Activated naive CD8-positive, alpha-beta T cell treated with anti-CD3 and anti-CD28 coated beads, Interleukin-2, amount 50 U/mL, for 24 hours (primary cell): ENCODE results near the gene IGF1R.
A peak's percentile ranks its signal among the peaks of the same experiment; 100 is the strongest.

Experiments
- ATAC-seq: fragments of 150-1000 bp; cut with Tn5 transposase; one replicate; pipeline ENCODE4 v1.10.0; 2021
- DNase-seq: peaks from one replicate; pipeline ENCODE4 v3.0.0; 2021
- H3K27ac Mint-ChIP-seq: one replicate; pipeline ENCODE4 v1.8.0; 2021; ENCODE audit warnings: mild to moderate bottlenecking, mixed read lengths
- H3K27me3 Mint-ChIP-seq: one replicate; pipeline ENCODE4 v1.8.0; 2021; ENCODE audit warnings: mixed read lengths
- H3K36me3 Mint-ChIP-seq: one replicate; pipeline ENCODE4 v1.8.0; 2021; ENCODE audit warnings: low read depth, mixed read lengths
- H3K4me1 Mint-ChIP-seq: one replicate; pipeline ENCODE4 v1.8.0; 2021; ENCODE audit warnings: mixed read lengths
- H3K4me3 Mint-ChIP-seq: one replicate; pipeline ENCODE4 v1.8.0; 2021; ENCODE audit warnings: mild to moderate bottlenecking, moderate library complexity, mixed read lengths
- H3K9me3 Mint-ChIP-seq: one replicate; pipeline ENCODE4 v1.8.0; 2021; ENCODE audit warnings: mixed read lengths

IGF1R gene

DNA sequence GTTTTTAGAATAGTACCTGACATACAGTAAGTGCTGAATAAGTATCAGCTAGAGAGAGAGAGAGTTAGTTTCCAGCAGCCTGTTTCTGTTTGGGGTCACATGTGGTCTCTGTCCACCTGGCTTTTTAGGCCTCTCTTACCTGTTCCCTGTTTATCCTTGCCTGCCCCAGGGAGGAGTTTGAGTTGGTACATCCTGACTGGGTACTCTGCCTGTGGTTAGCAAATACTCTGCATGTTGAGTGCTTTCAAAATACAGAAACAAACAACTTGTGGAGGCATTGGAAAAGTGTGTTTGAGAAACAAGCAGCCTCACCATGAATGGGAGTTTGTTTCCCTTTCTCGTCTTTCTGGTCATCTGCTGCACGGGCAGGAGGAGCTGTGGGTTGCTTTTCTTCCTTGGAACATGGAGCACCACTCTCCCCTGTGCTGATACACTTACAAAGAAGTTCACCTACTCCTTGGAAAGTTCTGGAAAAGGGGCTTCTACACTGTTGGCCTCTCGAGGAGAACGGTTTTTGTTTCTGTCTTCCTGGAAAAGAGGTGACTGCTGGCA, 193.2 kb downstream of the IGF1R start:
- Mint-ChIP-seq H3K36me3 (peaks cover 12% of the 10 kb centered on the region), H3K9me3 (peaks cover 3% of the 10 kb centered on the region), H3K4me3 (no peak overlapping the region), H3K4me1 (peaks cover 14% of the 10 kb centered on the region), H3K27ac (peak overlapping the region; percentile 8), H3K27me3 (no peaks in the 10 kb centered on the region)
- DNase-seq, result no peak
- ATAC-seq, result no peak

DNA sequence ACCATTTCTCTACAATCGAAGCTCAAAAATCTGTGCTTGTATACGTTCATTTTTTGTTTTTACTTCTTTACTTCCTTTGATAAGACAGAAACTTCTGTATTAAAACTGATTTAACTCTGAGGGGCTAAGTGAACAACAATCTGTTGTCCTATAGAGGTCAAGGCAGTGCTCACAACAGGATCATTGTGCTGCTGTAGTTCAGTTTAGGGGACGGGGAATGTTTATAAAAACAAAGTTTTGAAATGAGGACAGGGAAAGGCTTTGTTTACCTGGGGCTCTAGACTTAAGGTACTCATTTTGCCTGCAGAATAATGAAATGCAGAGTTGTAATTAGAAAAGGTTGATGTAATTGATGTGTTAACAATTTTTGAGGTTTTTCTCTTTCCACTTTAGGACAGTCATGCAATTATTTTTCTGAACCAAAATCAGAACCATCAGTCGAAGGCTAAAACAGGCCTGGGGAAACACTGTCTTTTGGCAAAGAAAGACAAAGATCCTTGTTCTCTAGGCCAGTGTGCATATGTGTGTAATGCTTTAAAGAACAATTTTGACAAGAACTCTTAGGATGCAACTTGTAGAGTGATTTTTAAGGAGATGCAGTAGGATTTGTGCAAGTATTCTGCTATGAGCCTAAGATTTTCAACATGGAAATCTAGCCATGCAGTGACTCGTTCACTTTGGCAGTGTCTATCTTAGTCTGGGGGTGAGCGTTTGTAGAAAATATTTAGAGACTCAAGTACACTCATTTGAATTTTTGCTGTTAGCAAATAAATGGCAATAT, 194.0 kb downstream of the IGF1R start:
- peaks cover 14% of the 10 kb centered on the region for H3K4me1 Mint-ChIP-seq
- peak overlapping the region; percentile 8 for H3K27ac Mint-ChIP-seq
- no peak for ATAC-seq
- no peak for DNase-seq
- peaks cover 3% of the 10 kb centered on the region for H3K9me3 Mint-ChIP-seq
- H3K36me3 Mint-ChIP-seq, result peaks cover 10% of the 10 kb centered on the region
- H3K27me3 Mint-ChIP-seq, result no peaks in the 10 kb centered on the region
- no peak overlapping the region for H3K4me3 Mint-ChIP-seq

DNA sequence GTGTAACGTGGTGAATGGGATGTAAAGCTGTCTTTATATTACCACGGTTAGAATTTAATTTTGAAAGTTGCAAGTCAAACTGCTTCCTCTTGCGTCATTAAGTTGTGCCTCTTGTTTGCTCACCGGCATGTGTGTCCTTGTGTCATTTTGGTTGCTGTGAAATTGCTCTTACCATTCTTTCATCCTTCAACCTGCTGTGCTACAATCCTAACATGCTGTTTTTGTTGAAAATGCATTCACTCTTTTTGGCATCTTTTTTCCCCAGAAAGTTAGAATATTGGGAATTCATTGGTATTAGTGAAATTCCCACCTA, 194.6 kb downstream of the IGF1R start:
- Mint-ChIP-seq H3K27me3 (no peaks in the 10 kb centered on the region), H3K36me3 (peaks cover 5% of the 10 kb centered on the region), H3K27ac (no peak overlapping the region), H3K4me3 (no peak overlapping the region), H3K9me3 (no peaks in the 10 kb centered on the region), H3K4me1 (peaks cover 14% of the 10 kb centered on the region)
- DNase-seq (no peak), ATAC-seq (no peak)

DNA sequence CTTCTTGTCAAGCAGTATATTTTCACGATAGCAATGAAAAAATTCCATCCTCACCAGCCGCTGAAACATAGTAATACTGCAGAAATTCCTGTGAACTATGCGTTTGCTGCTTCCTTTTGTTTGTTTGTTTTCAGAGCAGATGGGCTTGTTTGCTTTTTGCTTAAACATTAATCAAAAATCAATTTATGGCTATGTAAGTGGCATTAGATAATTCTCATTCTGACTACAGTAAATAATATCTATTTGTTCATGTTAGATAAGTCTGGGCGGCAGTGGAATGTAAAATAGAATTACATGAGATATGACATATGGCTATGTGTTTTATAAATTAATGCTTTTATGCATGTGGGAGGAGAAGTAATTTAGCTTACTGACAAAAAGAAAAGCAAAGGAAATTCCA, 195.5 kb downstream of the IGF1R start:
- DNase-seq (no peak), ATAC-seq (no peak)
- Mint-ChIP-seq H3K9me3 (no peaks in the 10 kb centered on the region), H3K4me3 (no peak overlapping the region), H3K27me3 (no peaks in the 10 kb centered on the region), H3K27ac (no peak overlapping the region), H3K4me1 (peaks cover 14% of the 10 kb centered on the region), H3K36me3 (peaks cover 3% of the 10 kb centered on the region)

DNA sequence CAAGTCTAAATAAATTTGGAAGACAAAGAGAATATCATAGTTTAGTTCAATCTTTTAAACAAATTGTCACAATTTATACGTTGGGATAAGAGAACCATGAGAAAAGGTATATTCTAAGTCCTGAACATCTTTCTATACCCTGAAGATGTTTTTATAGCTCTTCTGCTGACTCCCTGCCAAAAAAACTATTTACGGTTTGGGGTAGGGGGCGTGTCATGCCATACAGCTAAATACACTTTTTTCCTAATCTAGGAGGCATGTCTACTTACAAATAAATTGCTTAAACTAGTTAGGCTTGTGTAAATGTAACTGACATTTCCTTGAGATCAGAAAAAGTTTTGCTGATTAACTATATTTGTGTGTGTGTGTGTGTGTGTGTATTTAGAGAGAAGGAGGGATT, 195.9 kb downstream of the IGF1R start:
- no peaks in the 10 kb centered on the region for H3K9me3 Mint-ChIP-seq
- peaks cover 14% of the 10 kb centered on the region for H3K4me1 Mint-ChIP-seq
- no peak overlapping the region for H3K4me3 Mint-ChIP-seq
- H3K27ac Mint-ChIP-seq, result no peak overlapping the region
- H3K36me3 Mint-ChIP-seq, result peaks cover 3% of the 10 kb centered on the region
- no peak for ATAC-seq
- no peaks in the 10 kb centered on the region for H3K27me3 Mint-ChIP-seq
- DNase-seq, result no peak

DNA sequence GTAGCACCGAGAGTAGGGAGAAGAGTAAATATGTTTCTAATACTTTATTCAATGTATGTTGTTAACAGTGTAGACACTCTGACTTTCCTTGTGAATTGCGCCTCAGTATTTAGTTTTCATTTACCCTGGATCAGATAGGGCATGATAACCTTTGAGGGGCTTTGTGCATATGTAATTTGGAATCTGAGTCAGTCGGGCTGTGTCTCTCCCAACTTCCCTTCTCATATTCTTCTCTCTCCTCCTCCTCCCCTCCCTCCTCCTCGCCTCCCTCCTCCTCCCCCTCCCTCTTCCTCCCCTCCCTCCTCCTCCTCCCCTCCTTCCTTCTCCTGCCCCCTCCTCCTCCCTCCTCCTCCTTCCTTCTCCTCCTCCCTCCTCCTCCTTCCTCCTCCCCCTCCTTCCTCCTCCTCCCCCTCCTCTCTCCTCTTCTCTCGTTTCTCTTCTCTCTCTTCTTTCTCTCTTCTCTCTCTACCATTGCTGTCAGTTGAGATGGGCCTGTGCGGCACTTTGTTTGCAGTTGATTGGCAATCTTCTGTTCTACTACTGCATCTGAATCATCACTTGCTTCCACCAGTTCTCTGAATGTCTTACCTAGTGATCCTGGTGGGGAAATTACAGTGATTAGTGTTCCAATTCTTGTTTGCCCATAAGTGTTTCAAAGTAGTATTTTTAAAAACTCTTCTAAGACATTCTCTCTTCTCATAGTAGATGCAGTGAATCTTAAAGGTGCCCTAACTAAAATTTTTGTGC, 197.0 kb downstream of the IGF1R start:
- no peaks in the 10 kb centered on the region for H3K9me3 Mint-ChIP-seq
- no peak overlapping the region for H3K27ac Mint-ChIP-seq
- no peak for DNase-seq
- ATAC-seq, result no peak
- no peak overlapping the region for H3K4me3 Mint-ChIP-seq
- H3K4me1 Mint-ChIP-seq, result peaks cover 22% of the 10 kb centered on the region
- peaks cover 3% of the 10 kb centered on the region for H3K36me3 Mint-ChIP-seq
- no peaks in the 10 kb centered on the region for H3K27me3 Mint-ChIP-seq

DNA sequence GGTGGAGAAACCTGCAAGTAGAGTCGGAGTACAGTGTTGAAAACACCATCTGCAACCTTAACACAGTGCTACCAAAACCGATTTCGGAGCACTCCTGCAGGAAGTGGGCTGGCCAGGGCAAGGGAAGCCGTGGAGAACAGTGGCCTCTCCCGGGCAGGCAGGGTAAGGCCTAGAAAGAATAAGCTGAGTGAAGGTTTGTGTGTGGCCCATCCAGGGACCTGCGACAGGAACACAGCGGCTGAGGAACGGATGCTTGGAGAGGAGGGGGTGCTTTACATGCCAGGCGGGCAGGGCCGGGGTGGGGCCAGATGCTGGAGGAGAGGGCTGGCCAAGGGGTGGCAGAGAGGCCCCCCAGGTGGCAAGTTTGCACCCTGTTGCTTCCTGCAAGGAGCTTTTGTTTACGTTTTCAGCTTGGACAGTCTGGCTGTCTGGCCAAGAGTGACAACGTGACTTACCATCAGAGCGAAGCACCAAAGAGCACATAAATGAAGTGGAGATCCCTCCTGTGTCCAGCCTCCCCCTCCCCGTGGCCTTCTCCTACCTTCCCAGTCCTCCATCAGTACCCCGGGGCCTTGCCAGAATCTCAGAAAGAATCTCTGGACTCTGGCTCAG, 202.7 kb downstream of the IGF1R start:
- peak; percentile 61 for ATAC-seq
- H3K27ac Mint-ChIP-seq, result peak overlapping the region; percentile 88
- DNase-seq, result peak; percentile 64
- H3K9me3 Mint-ChIP-seq, result no peaks in the 10 kb centered on the region
- peak overlapping the region; percentile 92 for H3K4me3 Mint-ChIP-seq
- no peaks in the 10 kb centered on the region for H3K27me3 Mint-ChIP-seq
- no peaks in the 10 kb centered on the region for H3K36me3 Mint-ChIP-seq
- peaks cover 49% of the 10 kb centered on the region for H3K4me1 Mint-ChIP-seq

DNA sequence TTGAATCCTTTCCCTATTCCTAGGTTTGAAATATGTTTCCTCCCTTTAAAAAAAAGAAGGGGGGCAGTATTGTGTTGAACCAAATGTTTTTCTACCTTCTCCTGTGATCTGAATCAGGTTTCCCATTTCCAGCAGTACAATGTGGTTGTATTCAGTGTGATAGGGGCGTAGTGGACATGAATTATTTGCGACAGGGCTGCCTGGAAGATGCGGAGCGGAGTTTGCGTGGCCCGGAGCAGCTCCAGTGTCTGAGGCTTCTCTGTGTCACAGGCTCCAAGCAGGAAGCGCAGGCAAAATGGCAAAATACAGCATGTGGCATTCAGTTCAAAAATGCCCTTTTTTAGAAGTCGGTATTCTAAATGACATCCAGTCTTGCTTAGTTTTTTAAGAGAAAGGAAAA, 204.8 kb downstream of the IGF1R start:
- Mint-ChIP-seq H3K4me3 (peak overlapping the region; percentile 92), H3K27me3 (no peaks in the 10 kb centered on the region), H3K36me3 (no peaks in the 10 kb centered on the region), H3K27ac (peak overlapping the region; percentile 86), H3K4me1 (peaks cover 50% of the 10 kb centered on the region), H3K9me3 (no peaks in the 10 kb centered on the region)
- ATAC-seq (peak; percentile 27), DNase-seq (peak; percentile 77)

DNA sequence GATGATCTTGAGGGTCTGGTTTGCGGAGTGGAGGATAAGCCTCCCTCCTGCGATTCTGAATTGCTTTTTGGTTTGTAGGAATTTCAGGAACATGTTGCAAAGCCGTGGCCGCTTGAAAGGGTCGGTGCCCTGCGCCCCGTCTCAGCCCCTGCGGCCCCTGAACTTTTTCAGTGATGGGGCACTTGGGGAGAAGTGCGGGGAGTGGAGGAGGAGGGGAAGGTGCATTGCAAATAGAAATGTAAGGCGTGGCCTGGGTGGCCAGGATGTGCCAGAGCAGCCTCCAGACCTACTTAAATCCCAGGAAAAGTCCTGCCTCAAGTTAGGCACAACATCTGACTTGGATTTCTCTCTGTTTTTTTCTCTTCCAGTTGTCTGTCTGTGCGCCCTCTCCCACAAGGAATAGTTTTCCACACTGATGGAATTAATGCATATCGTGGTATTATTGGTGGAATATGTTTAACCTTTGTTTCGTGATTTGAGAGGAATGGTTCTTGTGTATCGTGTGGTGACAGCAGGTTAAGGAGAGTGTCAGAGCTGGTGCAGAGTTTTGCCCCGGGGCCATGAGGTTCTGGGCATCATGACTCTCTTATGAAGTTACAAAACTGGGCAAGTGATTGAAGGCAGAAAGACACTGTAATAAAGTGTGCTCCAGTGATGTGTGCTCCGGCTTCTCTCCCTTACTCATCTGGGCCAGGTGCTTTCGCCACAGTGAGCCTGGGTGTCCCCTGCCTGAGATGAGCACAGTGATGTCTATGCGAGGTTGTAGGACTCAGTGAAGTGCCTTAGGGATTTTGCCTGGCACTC, 205.5 kb downstream of the IGF1R start:
- H3K36me3 Mint-ChIP-seq, result no peaks in the 10 kb centered on the region
- peaks cover 57% of the 10 kb centered on the region for H3K4me1 Mint-ChIP-seq
- H3K4me3 Mint-ChIP-seq, result peak overlapping the region; percentile 92
- H3K9me3 Mint-ChIP-seq, result no peaks in the 10 kb centered on the region
- ATAC-seq (no peak), DNase-seq (no peak)
- H3K27me3 Mint-ChIP-seq, result no peaks in the 10 kb centered on the region
- H3K27ac Mint-ChIP-seq, result peak overlapping the region; percentile 86

DNA sequence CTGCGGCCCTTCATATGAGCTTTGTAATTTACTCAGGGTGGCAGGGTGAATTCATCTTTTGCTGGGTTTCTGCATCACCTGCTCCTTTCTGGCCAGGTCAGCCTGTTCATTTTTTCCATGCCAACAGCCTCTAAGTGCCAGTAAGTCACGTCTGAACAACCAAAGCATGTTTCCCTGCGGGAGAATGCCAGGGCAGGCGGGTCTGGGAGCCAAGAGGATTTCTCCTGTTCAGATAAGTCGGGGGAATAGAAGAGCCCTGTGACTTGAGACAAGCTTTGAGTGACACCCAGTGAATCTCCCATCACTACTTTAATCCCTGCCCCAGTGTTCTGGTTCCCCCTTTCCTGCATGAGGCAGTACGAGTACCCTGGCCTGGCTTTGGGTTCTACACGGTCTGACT, 206.2 kb downstream of the IGF1R start:
- DNase-seq (no peak), ATAC-seq (no peak)
- H3K27ac Mint-ChIP-seq, result no peak overlapping the region
- H3K27me3 Mint-ChIP-seq, result no peaks in the 10 kb centered on the region
- no peak overlapping the region for H3K4me3 Mint-ChIP-seq
- H3K4me1 Mint-ChIP-seq, result peaks cover 63% of the 10 kb centered on the region
- no peaks in the 10 kb centered on the region for H3K9me3 Mint-ChIP-seq
- no peaks in the 10 kb centered on the region for H3K36me3 Mint-ChIP-seq

DNA sequence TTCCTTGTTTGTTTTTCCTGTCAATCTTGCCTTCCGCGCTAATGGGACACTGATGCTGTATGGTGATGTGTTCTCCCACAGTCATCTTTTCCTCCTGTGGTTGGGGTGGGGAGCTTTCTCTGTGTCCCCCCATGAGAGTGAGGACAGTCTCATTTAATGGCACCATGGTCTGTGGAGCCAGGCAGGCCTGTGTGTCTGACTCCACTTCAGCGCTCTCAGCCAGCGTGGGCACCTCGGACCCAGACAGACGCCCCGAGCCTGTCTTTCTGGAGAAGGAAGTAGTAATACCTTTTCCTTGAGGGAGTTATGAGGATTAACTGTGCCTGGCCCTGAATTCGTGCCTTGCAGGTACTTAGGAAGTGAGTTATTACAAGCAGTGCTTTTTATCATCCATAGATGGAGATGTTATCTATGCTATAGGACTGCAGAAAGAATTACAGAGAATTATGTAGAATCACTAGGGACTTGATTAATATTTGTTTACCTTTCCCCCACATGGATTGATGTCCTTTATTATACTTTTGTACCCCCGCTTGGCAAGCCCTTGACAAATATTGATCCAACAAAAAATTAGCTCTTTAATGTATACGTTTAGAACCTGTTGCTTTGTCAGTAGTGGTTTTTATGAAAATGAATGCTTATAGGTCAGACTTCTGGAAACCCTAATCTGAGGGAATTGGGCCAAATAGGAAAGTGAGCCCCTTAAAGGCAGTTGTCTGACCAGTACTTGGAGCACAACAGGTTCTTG, 206.9 kb downstream of the IGF1R start:
- Mint-ChIP-seq H3K4me1 (peaks cover 62% of the 10 kb centered on the region), H3K9me3 (no peaks in the 10 kb centered on the region), H3K36me3 (no peaks in the 10 kb centered on the region), H3K27ac (no peak overlapping the region), H3K27me3 (no peaks in the 10 kb centered on the region), H3K4me3 (no peak overlapping the region)
- DNase-seq (no peak), ATAC-seq (no peak)

DNA sequence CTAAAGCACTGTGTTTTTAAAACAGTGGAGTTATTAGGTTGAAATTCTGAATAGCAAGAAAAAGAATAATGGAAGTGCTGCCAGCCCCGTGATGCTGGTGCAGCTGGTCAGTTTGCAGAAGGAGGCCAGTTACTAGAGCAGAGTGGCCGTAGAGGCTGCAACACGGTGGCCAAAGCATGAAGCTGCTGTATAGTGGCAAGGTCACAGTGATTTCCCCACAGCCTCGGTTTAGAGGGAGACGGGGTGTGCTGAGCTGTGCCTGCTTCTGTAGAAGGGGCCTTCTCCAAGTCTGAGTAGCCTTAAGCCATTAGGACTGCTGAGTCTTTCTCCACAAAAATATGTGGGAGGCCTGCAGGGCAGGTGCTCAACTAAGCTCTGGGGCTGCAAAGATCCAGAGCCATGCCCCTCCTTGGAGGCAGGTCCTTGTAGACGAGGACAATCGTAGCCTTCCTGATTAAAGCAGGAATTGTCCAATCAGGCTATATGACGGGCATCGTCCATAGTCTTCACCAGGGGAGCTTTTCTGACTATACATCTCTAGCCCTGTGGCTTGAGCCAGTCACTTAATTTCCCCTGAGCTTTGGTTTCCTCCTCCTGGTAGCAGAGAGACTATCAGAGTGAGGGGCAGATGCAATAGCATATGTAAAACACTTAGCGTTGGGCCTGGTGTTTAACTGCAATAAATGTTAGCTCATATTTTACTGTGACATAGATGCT, 207.6 kb downstream of the IGF1R start:
- Mint-ChIP-seq H3K4me3 (no peak overlapping the region), H3K27me3 (no peaks in the 10 kb centered on the region), H3K27ac (no peak overlapping the region), H3K4me1 (peaks cover 62% of the 10 kb centered on the region), H3K9me3 (no peaks in the 10 kb centered on the region), H3K36me3 (no peaks in the 10 kb centered on the region)
- ATAC-seq (no peak), DNase-seq (no peak)

DNA sequence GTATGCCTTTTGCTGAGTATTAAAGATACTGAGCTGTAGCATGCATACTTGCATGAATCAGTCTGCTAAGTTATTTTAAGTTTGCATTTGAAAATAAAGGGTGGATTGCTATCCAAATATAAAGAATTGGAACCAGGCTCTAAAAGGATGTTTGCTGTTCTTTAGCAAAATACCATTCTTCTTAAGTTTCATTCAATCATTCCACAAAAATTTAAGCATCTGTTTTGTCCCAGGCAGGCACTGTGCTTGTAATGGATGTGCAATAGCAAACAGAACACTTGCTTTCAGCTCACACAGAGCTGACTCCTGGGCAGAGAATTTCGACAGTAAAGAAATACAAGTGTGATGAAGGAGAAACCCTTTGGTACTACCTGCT, 208.2 kb downstream of the IGF1R start:
- DNase-seq, result no peak
- no peak for ATAC-seq
- Mint-ChIP-seq H3K36me3 (no peaks in the 10 kb centered on the region), H3K27ac (no peak overlapping the region), H3K27me3 (no peaks in the 10 kb centered on the region), H3K4me1 (peaks cover 61% of the 10 kb centered on the region), H3K4me3 (no peak overlapping the region), H3K9me3 (no peaks in the 10 kb centered on the region)
